Spinal cord (tissue), 10 donors: ENCODE data around the gene NEK9. TPM values are rescaled to one million over a fixed set of nuclear protein-coding genes. Genes with fewer than 3 reads are reported as not detected.

Experiments
- DNase-seq, 6 donors: peaks; one replicate each; pipeline versions ENCODE4 v3.0.0 to v3.0.0-alpha.2; 2013 to 2015; ENCODE audit warnings: low spot score in 6 of 6, low read depth in 4 of 6
- H3K27ac ChIP-seq: one replicate; pipeline ENCODE4 v1.5.1; 2013; ENCODE audit warnings: low read depth, low read length, control low read depth
- H3K27me3 ChIP-seq: one replicate; pipeline ENCODE4 v1.6.1; 2013; ENCODE audit warnings: low read length; ENCODE audit not compliant: control insufficient read depth, insufficient read depth
- H3K36me3 ChIP-seq: one replicate; pipeline ENCODE4 v1.6.1; 2013; ENCODE audit warnings: low read length; ENCODE audit not compliant: control insufficient read depth, insufficient read depth
- H3K4me1 ChIP-seq: one replicate; pipeline ENCODE4 v1.6.1; 2013; ENCODE audit warnings: low read length; ENCODE audit not compliant: control insufficient read depth, insufficient read depth
- H3K4me3 ChIP-seq: one replicate; pipeline ENCODE4 v1.5.1; 2013; ENCODE audit warnings: low read depth, low read length, control low read depth
- H3K9me3 ChIP-seq: one replicate; pipeline ENCODE4 v1.6.1; 2013; ENCODE audit warnings: low read length; ENCODE audit not compliant: control insufficient read depth, insufficient read depth
- WGBS: methylation state at CpG from one replicate; pipeline ENCODE4 v1.1.5; 2013; ENCODE audit warnings: missing lambda C conversion rate; ENCODE audit not compliant: insufficient coverage; 5-methylcytosine and 5-hydroxymethylcytosine counted together
- polyA plus RNA-seq, 2 donors: library from polyadenylated mRNA; unstranded; fragments of 120-200 nt; gene quantifications; one replicate each; pipeline ENCODE4 v1.2.1, GENCODE V29; 2013; ENCODE audit not compliant: insufficient read length in 2 of 2
- small RNA-seq: library from RNA; depleted of rRNA; stranded (forward); fragments of <200 nt; gene quantifications from one replicate; pipeline ENCODE3, GENCODE V24; 2014; ENCODE audit warnings: low replicate concordance
- total RNA-seq, 2 donors: library from RNA; depleted of rRNA in 1 of 2; stranded (reverse); fragments of 120-200 nt in 1 of 2; fragments of >200 nt in 1 of 2; gene quantifications; one replicate each; pipeline versions ENCODE4 v1.2.3 to v1.2.4, GENCODE V29; 2013 to 2014
- donor health status: healthy.

Gene NEK9
- total and polyA plus RNA-seq, 4 donors = 42.9 to 89.9 (median 54.6) TPM

- Histone ChIP-seq H3K4me3 (no peak overlapping the region), H3K4me1 (peaks cover 4% of the 10 kb centered on the region), H3K9me3 (no peaks in the 10 kb centered on the region), H3K27ac (no peak overlapping the region), H3K36me3 (peaks cover 19% of the 10 kb centered on the region), H3K27me3 (no peaks in the 10 kb centered on the region)
- WGBS = no CpG with 5 or more reads among the region's 1 CpG
- no peak for DNase-seq
Measured at GRCh38 chr14:75040507-75040906, 86.3 kb downstream of the NEK9 start.

GRCh38 chr14:75032939-75033338, 93.9 kb downstream of the NEK9 start:
- H3K27ac ChIP-seq = no peak overlapping the region
- DNase-seq = no peak
- WGBS = no CpG with 5 or more reads among the region's 2 CpGs
- H3K9me3 ChIP-seq = no peaks in the 10 kb centered on the region
- no peak overlapping the region for H3K4me3 ChIP-seq
- H3K4me1 ChIP-seq = no peaks in the 10 kb centered on the region
- H3K27me3 ChIP-seq = no peaks in the 10 kb centered on the region
- H3K36me3 ChIP-seq = peaks cover 29% of the 10 kb centered on the region

GRCh38 chr14:75030147-75030546, 96.7 kb downstream of the NEK9 start:
- Histone ChIP-seq H3K4me3 (no peak overlapping the region), H3K36me3 (peaks cover 38% of the 10 kb centered on the region), H3K27me3 (no peaks in the 10 kb centered on the region), H3K4me1 (no peaks in the 10 kb centered on the region), H3K27ac (no peak overlapping the region), H3K9me3 (no peaks in the 10 kb centered on the region)
- WGBS = no CpG with 5 or more reads among the region's 1 CpG
- DNase-seq = no peak

Small RNA genes within 50 kb of the gene (small RNA-seq; reads per million reads assigned to genes)
- gene HIF1AP1 = not detected

Other genes with a start within 250 kb of the NEK9 start
- gene DLST, start 245.1 kb downstream of the NEK9 start, total RNA-seq = 10 to 100 TPM; 47.7 to 57.7 TPM
- 10 to 100 TPM; 74.0 to 86.2 TPM for gene DLST, start 245.1 kb downstream of the NEK9 start, polyA plus RNA-seq
- gene RPS6KL1, start 203.8 kb downstream of the NEK9 start, total RNA-seq = 10 to 100 TPM; 15.9 to 22.0 TPM
- gene RPS6KL1, start 203.8 kb downstream of the NEK9 start, polyA plus RNA-seq = 10 to 100 TPM; 55.3 to 69.1 TPM
- 10 to 100 TPM in 1 of 2 donors, 1 to 10 TPM in 1; 5.7 to 23.0 TPM for gene PGF, start 171.5 kb downstream of the NEK9 start, total RNA-seq
- 10 to 100 TPM in 1 of 2 donors, 1 to 10 TPM in 1; 8.1 to 13.5 TPM for gene PGF, start 171.5 kb downstream of the NEK9 start, polyA plus RNA-seq
- gene EIF2B2, start 124.1 kb downstream of the NEK9 start, total RNA-seq = 10 to 100 TPM; 23.2 to 46.8 TPM
- gene EIF2B2, start 124.1 kb downstream of the NEK9 start, polyA plus RNA-seq = 10 to 100 TPM; 47.4 to 56.8 TPM
- gene MLH3, start 75.6 kb downstream of the NEK9 start, total RNA-seq = 10 to 100 TPM; 51.2 to 65.8 TPM
- gene MLH3, start 75.6 kb downstream of the NEK9 start, polyA plus RNA-seq = 10 to 100 TPM; 21.4 to 27.8 TPM
- 10 to 100 TPM; 18.4 to 23.0 TPM for gene ACYP1, start 63.0 kb downstream of the NEK9 start, total RNA-seq
- gene ACYP1, start 63.0 kb downstream of the NEK9 start, polyA plus RNA-seq = 10 to 100 TPM; 68.9 to 76.6 TPM
- 1 to 10 TPM; 4.5 to 9.0 TPM for gene ZC2HC1C, start 57.4 kb downstream of the NEK9 start, total RNA-seq
- gene ZC2HC1C, start 57.4 kb downstream of the NEK9 start, polyA plus RNA-seq = 1 to 10 TPM; 5.3 to 7.2 TPM
- gene TMED10, start 49.6 kb upstream of the NEK9 start, total RNA-seq = 100 to 1,000 TPM; 255 to 353 TPM
- 100 to 1,000 TPM; 164 to 181 TPM for gene TMED10, start 49.6 kb upstream of the NEK9 start, polyA plus RNA-seq
- gene FOS, start 151.8 kb upstream of the NEK9 start, total RNA-seq = 100 to 1,000 TPM; 200 to 842 TPM
- 100 to 1,000 TPM; 124 to 341 TPM for gene FOS, start 151.8 kb upstream of the NEK9 start, polyA plus RNA-seq